Left lung (tissue), 10 donors: Measurements from ENCODE around the gene MDM4. TPM values are rescaled to one million over a fixed set of nuclear protein-coding genes. Genes with fewer than 3 reads are reported as not detected.
A peak's percentile ranks its signal among the peaks of the same experiment; 100 is the strongest.

Source experiments
- ATAC-seq: fragments of 200-7000 bp; cut with Tn5 transposase; one replicate; pipeline ENCODE4 v1.9.1; 2020; ENCODE audit warnings: moderate library complexity
- DNase-seq, 4 donors: peaks; one replicate each; pipeline ENCODE4 v3.0.0-alpha.2; 2013 to 2020
- H3K27ac ChIP-seq, 2 donors: fragments of 200-600 bp; sonication (generic) in 1 of 2; one replicate each; pipeline versions ENCODE4 v1.5.0 to v1.8.0; 2020 to 2021
- H3K27me3 ChIP-seq, 2 donors: fragments of 200-600 bp; sonication (generic) in 1 of 2; one replicate each; pipeline versions ENCODE4 v1.5.0 to v1.8.0; 2020 to 2021
- H3K36me3 ChIP-seq, 2 donors: fragments of 200-600 bp; sonication (generic) in 1 of 2; one replicate each; pipeline versions ENCODE4 v1.5.0 to v1.8.0; 2020 to 2021
- H3K4me1 ChIP-seq, 2 donors: fragments of 200-600 bp; one replicate each; pipeline ENCODE4 v1.8.0; 2021
- H3K4me3 ChIP-seq, 2 donors: fragments of 200-600 bp; sonication (generic) in 1 of 2; one replicate each; pipeline versions ENCODE4 v1.5.0 to v1.8.0; 2020 to 2021; ENCODE audit warnings: mild to moderate bottlenecking in 1 of 2
- H3K9me3 ChIP-seq, 2 donors: fragments of 200-600 bp; sonication (generic) in 1 of 2; one replicate each; pipeline versions ENCODE4 v1.5.0 to v1.8.0; 2020 to 2021
- intact Hi-C, 2 donors: fragments of 100-400 bp; cut with DNase I; formaldehyde crosslinking; loops; one replicate each; pipeline versions ENCODE4 v1.11.2 to v1.14.2; 2022
- polyA plus RNA-seq, 6 donors: library from polyadenylated mRNA; unstranded; fragments of 120-200 nt; gene quantifications; one replicate each; pipeline ENCODE4 v1.2.1, GENCODE V29; 2013; ENCODE audit not compliant: insufficient read length in 6 of 6
- total RNA-seq, 2 donors: library from RNA; stranded (reverse); fragmentation: NEBNext Ultra II Directional; extraction: Animal tissue kit (Norgen Biotek cat#: 25700); gene quantifications; one replicate each; pipeline ENCODE4 v1.2.1, GENCODE V29; 2021
- TF ChIP-seq, protein P1 (sequence below), 2 donors: fragments of 200-600 bp; sonication (generic) in 1 of 2; IDR thresholded peaks; one replicate each; pipeline versions ENCODE4 v1.5.0 to v1.8.0; 2021; ENCODE audit warnings: antibody characterized with exemption in 2 of 2
- donor health status: DM: no; HTN: yes; CAD: no.
- donor health status: DM: no; HTN: no; CAD: no.

MDM4 gene
- total and polyA plus RNA-seq, 8 donors = 46.7 to 93.0 (median 77.9) TPM

DNA sequence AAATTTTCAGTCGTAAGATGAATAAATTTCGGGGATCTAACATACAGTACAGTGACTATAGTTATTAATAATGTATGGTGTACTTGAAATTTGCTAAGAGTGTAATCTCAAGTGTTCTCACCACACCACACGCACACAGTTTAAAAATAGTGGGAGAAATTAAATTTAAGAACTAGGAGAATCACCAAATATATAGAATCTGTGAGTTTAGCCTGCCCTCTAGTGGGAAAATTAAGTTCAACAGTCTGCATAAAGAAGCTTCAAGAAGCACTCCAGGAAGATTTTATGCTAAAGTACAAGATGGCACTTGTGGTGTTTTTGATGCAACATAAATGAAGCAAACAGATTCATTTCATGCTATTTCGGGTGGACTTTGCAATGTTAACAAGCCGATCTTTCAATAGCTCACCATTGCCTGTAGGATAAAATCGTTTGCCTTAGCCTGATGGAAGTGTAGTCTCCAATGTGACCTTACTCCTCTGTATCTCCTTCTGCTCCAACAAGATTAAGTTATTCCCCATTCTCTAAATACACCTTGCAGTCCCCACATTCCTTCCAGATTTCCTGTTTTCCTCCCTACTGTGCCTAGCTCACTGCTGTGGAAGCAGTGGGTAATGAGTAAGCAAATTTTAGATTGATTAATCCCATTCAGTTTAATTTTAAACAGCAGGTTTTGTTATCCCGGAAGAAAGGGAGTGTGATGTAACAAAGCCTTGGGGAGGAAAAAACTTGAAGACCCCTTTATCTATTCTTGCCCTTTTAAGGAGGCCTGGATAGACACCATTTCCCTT is 12.9 kb upstream of the MDM4 start:
- DNase-seq (peak in 2 of 4 donors; percentile 65 to 79), ATAC-seq (peak; percentile 36)
- peaks cover 0 to 30% of the 10 kb centered on the region in 2 donors for H3K4me1 ChIP-seq
- no peak overlapping the region for H3K4me3 ChIP-seq
- intact Hi-C loops = loop anchor here (5.0 to 10.0 kb wide), 3 partner anchors 56 to 71 kb away; no protein-coding TSS in a partner anchor
- H3K27me3 ChIP-seq = no peaks in the 10 kb centered on the region
- no peak overlapping the region for H3K27ac ChIP-seq
- H3K9me3 ChIP-seq = no peaks in the 10 kb centered on the region
- no peaks in the 10 kb centered on the region for H3K36me3 ChIP-seq
- TF ChIP-seq, protein P1, sequence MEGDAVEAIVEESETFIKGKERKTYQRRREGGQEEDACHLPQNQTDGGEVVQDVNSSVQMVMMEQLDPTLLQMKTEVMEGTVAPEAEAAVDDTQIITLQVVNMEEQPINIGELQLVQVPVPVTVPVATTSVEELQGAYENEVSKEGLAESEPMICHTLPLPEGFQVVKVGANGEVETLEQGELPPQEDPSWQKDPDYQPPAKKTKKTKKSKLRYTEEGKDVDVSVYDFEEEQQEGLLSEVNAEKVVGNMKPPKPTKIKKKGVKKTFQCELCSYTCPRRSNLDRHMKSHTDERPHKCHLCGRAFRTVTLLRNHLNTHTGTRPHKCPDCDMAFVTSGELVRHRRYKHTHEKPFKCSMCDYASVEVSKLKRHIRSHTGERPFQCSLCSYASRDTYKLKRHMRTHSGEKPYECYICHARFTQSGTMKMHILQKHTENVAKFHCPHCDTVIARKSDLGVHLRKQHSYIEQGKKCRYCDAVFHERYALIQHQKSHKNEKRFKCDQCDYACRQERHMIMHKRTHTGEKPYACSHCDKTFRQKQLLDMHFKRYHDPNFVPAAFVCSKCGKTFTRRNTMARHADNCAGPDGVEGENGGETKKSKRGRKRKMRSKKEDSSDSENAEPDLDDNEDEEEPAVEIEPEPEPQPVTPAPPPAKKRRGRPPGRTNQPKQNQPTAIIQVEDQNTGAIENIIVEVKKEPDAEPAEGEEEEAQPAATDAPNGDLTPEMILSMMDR (IDR thresholded peaks at IDR 0.05) = peak; percentile 68 to 84

DNA sequence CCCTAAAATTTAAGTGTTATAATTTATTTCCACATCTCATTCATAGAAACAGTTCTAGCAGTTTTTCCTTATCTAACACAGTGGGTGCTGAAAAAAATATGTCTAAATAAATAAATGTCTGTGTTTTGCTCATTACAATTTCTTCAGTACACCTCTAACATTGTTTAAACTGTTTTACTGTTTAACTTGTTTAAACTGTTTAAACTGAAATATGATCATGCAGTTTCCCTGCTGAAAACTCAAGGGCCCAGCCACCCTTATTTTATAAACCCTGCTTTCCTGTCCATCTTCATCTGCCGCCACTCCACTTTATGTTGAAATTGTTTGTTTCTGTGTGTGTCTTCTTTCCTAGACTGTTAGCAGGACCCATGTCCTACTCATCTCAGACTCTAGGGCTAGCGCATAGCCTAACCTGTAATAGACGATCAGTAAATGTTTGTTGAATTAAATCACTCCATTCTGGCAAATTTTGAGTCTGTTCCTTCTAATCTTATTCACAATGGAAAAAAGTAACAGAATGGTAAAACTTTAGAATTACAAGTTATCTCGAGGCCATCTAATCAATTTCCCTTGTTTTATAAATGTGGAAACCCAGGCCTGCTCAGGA is 12.2 kb upstream of the MDM4 start:
- DNase-seq (no peak), ATAC-seq (no peak)
- intact Hi-C loops = loop anchor here (5.0 to 10.0 kb wide), 3 partner anchors 57 to 72 kb away; no protein-coding TSS in a partner anchor
- no peaks in the 10 kb centered on the region for H3K27me3 ChIP-seq
- no peak overlapping the region for H3K27ac ChIP-seq
- H3K4me1 ChIP-seq = peaks cover 0 to 26% of the 10 kb centered on the region in 2 donors
- no peaks in the 10 kb centered on the region for H3K9me3 ChIP-seq
- H3K4me3 ChIP-seq = no peak overlapping the region
- TF ChIP-seq, protein P1 (IDR thresholded peaks at IDR 0.05) = no peak
- no peaks in the 10 kb centered on the region for H3K36me3 ChIP-seq

DNA sequence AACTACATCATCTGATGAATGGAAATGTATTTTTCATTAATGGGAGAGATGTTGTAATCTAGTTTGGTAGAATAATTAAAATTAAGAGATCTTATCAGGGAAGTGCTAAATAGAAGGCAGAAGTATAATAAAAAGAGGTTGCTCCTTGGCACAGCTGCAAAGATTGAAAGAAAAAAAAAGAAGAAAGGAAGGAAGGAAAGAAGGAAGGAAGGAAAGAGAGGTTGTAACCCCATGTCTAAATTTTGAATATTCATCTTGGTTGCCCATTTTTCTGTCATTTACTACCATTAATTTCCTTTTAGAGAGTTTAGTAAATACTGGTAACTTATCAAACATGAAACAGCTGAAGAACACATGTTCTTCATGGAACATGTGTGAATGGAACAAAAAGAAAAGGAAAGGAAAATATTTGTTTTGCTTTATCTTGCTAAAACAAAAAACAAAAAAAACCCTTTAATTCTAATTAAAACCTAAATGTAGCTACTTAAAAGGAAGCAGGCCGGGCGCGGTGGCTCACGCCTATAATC is 10.5 kb upstream of the MDM4 start:
- TF ChIP-seq, protein P1 (IDR thresholded peaks at IDR 0.05) = no peak
- no peak for ATAC-seq
- no peak for DNase-seq
- Histone ChIP-seq H3K9me3 (no peaks in the 10 kb centered on the region), H3K4me3 (peak overlapping the region; percentile 39 to 59), H3K27ac (peak overlapping the region; percentile 83 to 89), H3K27me3 (no peaks in the 10 kb centered on the region), H3K36me3 (no peaks in the 10 kb centered on the region), H3K4me1 (peaks cover 0 to 22% of the 10 kb centered on the region in 2 donors)
- intact Hi-C loops = loop anchor here in 1 of 2 donors (10.0 kb wide), 1 partner anchor 61 kb away; no protein-coding TSS in a partner anchor

DNA sequence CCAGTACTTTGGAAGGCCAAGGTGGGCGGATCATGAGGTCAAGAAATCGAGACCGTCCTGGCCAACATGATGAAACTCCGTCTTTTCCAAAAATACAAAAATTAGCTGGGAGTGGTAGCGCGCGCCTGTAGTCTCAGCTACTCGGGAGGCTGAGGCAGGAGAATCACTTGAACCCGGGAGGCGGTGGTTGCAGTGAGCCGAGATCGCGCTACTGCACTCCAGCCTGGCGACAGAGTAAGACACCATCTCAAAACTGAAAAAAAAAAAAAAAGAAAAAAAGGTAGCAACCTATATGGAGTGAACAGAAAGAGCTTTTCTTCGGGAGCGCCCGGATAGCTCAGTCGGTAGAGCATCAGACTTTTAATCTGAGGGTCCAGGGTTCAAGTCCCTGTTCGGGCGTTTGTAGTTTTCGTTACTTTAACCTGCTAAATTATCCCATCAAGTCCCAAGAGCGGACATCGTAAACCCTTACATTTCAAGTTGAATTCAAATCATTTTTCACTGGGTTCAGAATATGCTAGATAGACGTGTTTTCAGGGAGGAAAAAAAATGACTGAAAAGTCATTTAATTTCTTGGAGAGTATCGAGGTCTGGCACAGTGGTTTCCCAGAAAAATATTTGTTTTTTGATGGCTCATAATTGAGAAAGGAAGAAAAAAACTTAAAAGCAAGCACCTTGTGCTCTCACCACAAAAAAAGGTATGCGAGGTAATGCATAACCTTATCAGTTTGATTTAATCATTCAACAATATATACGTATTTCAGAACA is 9.8 kb upstream of the MDM4 start:
- TF ChIP-seq, protein P1 (IDR thresholded peaks at IDR 0.05) = no peak
- Histone ChIP-seq H3K9me3 (no peaks in the 10 kb centered on the region), H3K27ac (peak overlapping the region; percentile 83 to 89), H3K36me3 (no peaks in the 10 kb centered on the region), H3K27me3 (no peaks in the 10 kb centered on the region), H3K4me3 (peak overlapping the region; percentile 39 to 59), H3K4me1 (peaks cover 0 to 22% of the 10 kb centered on the region in 2 donors)
- DNase-seq = peak; percentile 56 to 81 (median 75)
- intact Hi-C loops = loop anchor here in 1 of 2 donors (10.0 kb wide), 1 partner anchor 62 kb away; no protein-coding TSS in a partner anchor
- peak; percentile 85 for ATAC-seq
